ENCODE results near the gene KCND1.

The KCND1 gene

DNA sequence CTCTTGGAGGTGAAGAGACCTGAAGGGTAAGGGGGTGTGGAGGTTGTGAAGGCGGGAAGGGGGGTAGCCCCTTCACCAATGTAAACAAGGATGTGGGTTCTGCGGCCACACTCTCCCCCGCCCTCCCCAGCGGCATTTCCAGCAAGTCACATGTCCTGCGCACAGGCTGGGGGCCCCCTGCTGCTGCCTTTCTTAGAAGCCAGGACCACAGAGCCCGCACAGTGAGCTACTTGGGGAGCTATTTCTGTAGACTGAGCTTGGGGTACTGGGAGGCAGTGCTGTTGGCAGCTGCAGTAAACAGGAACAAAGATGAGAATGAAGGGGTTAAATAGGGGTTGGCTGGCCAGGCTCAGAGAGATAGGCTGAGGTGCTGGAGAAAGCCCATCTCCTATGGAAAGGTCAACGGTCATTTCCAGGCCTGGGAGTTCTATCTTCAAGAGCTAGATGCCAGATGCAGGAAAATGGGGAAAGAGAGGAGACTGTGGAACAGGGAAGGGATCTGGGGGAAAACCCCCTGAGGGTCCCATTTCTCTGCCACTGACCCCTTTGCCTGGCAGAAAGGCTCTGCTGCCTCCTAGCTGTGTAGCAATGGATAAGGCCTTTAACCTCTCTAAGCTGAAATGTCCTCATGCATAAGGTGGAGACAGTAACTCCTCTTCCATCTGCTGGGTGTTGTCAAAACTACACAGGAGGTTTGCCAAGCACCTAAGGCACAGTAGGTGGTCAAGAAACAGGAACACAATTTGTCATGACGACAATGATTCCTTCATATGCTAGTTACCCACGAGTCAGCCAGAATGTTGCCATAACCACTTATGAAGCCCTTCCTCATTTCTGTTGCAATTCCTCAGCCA lies 34.4 kb downstream of the KCND1 start:
- DNase-seq: no peak

- DNase-seq: no peak
Observed at GRCh38 chrX:48936429-48937053, 35.1 kb downstream of the KCND1 start.

GRCh38 chrX:48935301-48935670 lies 36.4 kb downstream of the KCND1 start:
- DNase-seq: no peak

- DNase-seq: no peak
Observed at GRCh38 chrX:48934581-48935300, 36.9 kb downstream of the KCND1 start.

DNA sequence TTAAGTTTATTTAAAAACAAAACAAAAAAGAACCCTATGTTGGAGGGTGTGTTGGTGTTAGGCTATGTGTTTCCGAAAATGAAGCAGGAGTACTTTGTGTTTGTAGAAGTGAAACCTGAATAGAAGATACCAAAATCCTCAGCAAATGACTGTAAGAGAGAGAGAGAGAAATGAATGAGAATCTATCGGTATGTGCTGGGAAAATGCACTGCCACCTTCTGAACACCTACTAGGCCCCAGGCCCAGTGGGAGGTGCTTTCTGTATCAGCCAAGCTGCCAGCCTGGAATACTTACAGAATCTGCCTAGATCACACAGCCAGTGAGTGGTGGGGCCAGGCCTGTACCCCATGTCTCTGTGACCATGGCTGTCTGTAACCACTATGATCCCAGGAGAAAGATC lies 37.9 kb downstream of the KCND1 start:
- no peak for DNase-seq

- no peak for DNase-seq
Observed at GRCh38 chrX:48927736-48928382, 43.8 kb downstream of the KCND1 start.

DNA sequence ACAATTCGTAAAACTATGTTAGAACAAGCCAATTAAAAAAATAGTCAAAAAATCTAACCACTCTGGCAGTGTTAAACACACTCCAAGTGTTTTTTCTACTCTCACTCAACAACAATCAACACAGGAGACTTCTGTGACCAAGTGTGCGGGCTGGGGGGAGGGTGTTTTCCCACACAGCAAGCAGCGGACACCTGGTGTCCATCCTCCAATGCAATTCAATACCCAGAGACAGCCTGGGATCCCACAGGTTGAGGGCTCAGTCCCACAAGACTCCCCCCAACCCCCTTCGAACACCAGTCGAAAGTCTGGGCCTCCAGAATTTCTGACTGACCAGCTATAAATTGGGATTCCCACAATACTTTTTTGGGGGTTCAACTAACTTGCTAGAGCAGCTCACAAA lies 44.5 kb downstream of the KCND1 start:
- no peak for DNase-seq

DNA sequence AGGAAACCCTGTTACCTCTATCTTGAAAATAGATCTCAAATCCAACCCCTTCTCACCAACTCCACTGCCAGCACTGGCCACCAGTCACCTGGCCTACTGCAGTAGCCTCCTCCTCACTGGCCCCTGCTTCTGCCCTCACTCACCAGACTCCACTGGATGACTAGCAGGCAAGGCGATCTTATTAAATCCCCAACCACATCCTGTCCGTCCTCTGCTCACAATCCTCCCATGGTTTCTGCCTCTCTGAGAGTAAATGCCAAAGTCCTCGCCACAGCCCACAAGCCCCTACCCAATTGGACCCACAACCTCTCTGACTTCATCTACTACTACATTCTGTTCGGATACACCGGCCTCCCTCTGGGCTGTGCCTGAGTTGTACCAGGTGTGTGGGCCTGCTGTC lies 47.4 kb downstream of the KCND1 start:
- DNase-seq: no peak

DNA sequence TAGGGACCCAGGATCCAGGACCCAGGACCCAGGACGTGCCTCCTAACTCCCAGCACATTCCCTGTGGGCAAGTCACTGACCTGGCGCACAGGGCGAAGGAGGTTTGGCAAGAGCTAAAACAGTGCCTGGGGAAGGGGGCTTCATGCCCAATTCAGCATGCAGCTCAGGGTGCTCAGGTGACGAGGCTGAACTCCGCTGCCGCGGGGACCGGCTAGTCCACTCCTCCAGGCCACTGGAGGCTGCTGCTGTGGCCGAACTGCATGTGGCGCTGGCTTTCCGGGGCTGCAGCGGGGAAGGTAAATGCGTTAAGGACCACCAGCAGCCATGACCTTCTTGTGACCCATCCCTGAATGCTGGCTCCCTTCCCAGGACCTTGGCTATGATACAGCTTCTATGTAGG lies 47.9 kb downstream of the KCND1 start:
- DNase-seq: no peak

GRCh38 chrX:48920718-48921104 lies 50.9 kb downstream of the KCND1 start:
- DNase-seq: no peak

GRCh38 chrX:48919947-48920717 lies 51.5 kb downstream of the KCND1 start:
- DNase-seq: no peak

GRCh38 chrX:48919360-48919841 lies 52.2 kb downstream of the KCND1 start:
- no peak for DNase-seq

- DNase-seq: peak; percentile 65 to 87
Observed at GRCh38 chrX:48918643-48919340, 52.9 kb downstream of the KCND1 start, which contains the start of gene PIM2. TSS of gene PIM2 (minus strand) at chrX:48919024. CDS start at chrX:48918834, 190 bp downstream.

DNA sequence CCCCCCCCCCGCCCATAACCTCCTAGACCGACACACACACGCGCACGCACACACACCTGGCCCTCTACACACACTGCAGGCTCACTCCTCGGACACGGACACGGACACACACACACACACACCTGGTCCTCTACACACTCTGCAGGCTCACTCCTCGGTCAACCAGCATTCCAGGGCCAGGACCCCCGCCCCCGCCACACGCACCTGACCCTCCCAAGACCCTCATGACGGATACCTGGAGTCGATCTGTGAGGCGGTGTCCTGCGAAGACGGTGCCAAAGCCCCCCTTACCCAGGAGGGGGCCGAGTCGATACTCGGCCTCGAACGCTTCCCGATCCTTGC lies 53.4 kb downstream of the KCND1 start:
- no peak for DNase-seq

DNA sequence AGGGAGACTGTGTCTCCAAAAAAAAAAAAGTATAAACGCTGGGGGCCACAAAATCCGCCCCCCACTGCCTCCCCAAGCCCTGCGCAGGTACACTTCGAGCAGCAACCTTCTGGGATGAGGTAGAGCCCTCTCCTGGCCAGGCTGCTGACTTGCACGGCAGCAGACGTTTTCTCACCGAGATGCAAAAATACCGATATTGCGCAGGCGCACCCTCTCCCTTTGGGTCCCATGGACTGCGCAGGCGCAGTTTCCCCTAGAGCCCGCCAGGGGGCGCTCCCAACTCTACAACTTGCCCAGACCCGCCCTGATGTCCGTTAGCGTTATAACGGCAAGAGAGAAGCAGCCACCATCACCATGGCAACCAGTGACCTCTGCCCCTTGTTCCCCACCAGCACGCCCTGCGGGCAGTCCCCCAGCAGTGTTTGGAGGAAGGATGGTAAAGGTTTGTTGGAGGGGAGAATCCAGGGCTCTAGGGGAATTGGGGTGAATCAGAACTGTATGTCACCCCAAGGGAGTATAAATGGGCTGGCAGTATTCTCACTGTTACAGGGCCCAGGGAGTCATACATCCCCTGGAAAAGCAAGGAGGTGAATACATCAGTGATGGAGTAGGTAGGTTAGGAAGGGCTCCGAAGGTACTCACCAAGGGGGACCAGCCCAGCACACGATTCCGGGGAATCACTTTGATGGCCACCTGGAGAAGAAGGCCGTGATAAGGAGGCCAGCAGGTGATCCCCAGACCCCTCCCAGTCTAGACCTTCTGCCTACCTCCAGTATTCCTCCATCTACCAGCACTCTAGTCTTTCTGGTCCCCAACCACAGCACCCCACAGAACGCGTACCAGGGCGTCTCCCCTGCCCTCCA lies 54.3 kb downstream of the KCND1 start:
- peak; percentile 22 to 59 for DNase-seq

DNA sequence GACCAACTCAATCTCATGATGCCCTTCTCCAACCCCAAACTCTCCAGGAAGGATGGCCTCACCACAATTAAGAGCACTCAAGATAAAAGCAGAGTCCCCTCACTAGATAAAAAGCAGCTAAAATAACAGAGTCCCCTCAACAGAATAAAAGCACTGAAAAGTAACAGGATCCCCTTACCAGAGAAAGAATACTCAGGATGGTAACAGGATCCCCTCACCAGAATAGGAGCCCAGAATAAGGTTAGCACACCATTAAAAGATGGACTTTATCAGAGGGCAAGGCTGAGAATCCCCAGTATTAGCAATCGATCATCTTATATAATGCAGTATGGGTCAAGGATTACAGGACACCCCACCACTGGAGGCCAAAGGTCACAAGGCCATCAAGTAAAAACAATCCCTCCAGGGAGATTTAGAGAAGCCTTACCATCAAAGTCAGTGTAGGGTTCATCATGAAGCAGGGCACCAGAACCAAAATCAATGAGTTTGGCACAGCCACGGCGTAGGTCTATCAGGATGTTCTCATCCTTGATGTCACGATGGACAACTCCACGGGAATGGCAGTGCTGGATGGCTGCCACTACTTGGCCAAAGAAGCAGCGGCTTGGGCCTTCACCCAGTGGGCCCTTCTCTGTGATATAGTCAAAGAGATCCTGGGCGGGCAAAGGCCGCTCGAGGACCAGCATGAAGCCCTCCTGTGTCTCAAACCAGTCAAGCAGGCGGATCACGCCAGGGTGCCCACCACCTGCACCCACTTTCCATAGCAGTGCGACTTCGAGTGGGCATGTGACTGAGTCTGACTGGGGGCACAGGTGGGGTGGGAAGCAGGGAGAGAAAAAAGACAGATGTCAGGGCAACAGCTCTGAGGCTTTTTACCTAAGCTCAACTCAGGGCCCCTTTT lies 56.8 kb downstream of the KCND1 start:
- DNase-seq: no peak

DNA sequence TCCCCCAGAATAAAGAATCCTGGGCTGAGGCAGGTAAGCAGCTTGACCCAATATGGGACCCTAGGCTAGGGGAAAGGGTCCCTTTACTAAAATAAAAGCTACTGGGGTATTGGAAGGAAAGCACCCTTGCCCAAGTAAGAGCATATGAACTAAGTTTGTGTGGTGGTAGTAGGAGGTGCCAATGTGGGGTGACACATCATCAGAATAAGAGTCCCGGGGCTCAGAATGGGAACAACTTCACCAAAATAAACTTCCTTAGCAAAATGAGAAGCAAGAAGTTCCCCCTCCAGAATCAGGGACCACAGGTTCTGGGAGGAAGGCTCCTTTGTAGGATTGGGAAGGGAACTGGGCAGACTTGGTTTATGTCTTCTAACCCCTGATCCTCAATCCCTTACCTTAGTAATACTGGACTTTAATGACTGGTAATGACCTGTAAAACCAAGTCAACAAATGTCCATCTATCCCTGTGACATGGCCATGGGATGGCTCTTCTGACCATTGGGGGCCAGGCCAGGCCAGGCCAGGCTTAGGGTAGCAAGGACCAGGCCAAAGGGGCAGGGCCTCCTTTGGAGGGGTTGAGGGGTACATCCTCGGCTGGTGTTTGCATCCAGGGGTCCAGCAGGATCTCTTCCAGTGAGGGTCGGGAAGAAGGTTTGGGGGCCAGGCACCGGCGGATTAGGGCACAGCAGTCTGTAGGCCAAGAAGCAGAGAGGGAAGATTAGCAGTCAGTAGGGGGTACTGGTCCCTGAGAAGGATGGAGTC lies 57.9 kb downstream of the KCND1 start:
- no peak for DNase-seq

GRCh38 chrX:48911412-48912182 lies 60.0 kb downstream of the KCND1 start, which contains the start of gene SLC35A2:
TSS of gene SLC35A2 (minus strand) at chrX:48911646. CDS start at chrX:48911636, 10 bp downstream.
- peak in 1 of 2 experiments; percentile 56 for DNase-seq

All from cerebellar nuclear complex (tissue), 1 donor.